ENCODE measurements around the gene INPP5K.
A peak's percentile ranks its signal among the peaks of the same experiment; 100 is the strongest.

The INPP5K gene

GRCh38 chr17:1484060-1484535 is 32.3 kb downstream of the INPP5K start:
- H3K9ac ChIP-seq (ENCODE audit: low read length), result no peak overlapping the region
- no peak overlapping the region for H4K8ac ChIP-seq (ENCODE audit: low read depth, low read length)
- H3K18ac ChIP-seq (ENCODE audit: low read length), result peak overlapping the region; percentile 16
- H3K4me1 ChIP-seq (ENCODE audit: control insufficient read depth in 1 of 2, insufficient read depth in 2 of 2, low read length in 2 of 2), result peaks cover 21 to 33% of the 10 kb centered on the region in 2 experiments
- no peaks in the 10 kb centered on the region for H3K27me3 ChIP-seq (ENCODE audit: insufficient read depth, low read length)
- no peak overlapping the region for H3K23ac ChIP-seq (ENCODE audit: low read length)
- H2BK120ac ChIP-seq (ENCODE audit: insufficient read depth, low read length, poor library complexity), result no peak overlapping the region
- H3K14ac ChIP-seq (ENCODE audit: low read length), result no peak overlapping the region
- no peak overlapping the region for H4K91ac ChIP-seq (ENCODE audit: low read depth, low read length)
- H4K12ac ChIP-seq (ENCODE audit: low read depth, low read length), result no peak overlapping the region
- no CpG with 5 or more reads among the region's 29 CpGs for WGBS (ENCODE audit: extremely low coverage, insufficient coverage, insufficient read length)
- no peak for DNase-seq
- no peak overlapping the region for H3K4me3 ChIP-seq (ENCODE audit: low read depth, low read length)
- no peak overlapping the region for H3K4me2 ChIP-seq (ENCODE audit: low read length)
- H3K79me1 ChIP-seq (ENCODE audit: low read length), result peaks cover 34% of the 10 kb centered on the region
- H3K27ac ChIP-seq (ENCODE audit: low read depth, low read length), result no peak overlapping the region
- H3K79me2 ChIP-seq (ENCODE audit: control insufficient read depth, insufficient read depth, low read length, poor library complexity), result peaks cover 19% of the 10 kb centered on the region
- peak overlapping the region; percentile 19 for H3K4ac ChIP-seq (ENCODE audit: low read depth, low read length)
- no peaks in the 10 kb centered on the region for H3K9me3 ChIP-seq (ENCODE audit: insufficient read depth, low read depth, low read length)
- peaks cover 42 to 44% of the 10 kb centered on the region in 2 experiments for H3K36me3 ChIP-seq (ENCODE audit: control insufficient read depth in 1 of 2, insufficient read depth in 2 of 2, low read length in 2 of 2)
- no peak overlapping the region for H2BK5ac ChIP-seq (ENCODE audit: low read depth, low read length, poor library complexity)
- H2AFZ ChIP-seq (ENCODE audit: insufficient read depth, low read length, poor library complexity), result no peak overlapping the region
- H2BK12ac ChIP-seq (ENCODE audit: low read length), result peak overlapping the region; percentile 10
- H2AK5ac ChIP-seq (ENCODE audit: low read length), result no peak overlapping the region

- Histone ChIP-seq H3K36me3 (ENCODE audit: control insufficient read depth in 1 of 2, insufficient read depth in 2 of 2, low read length in 2 of 2) (peaks cover 55 to 58% of the 10 kb centered on the region in 2 experiments), H2BK12ac (ENCODE audit: low read length) (no peak overlapping the region), H3K4me1 (ENCODE audit: control insufficient read depth in 1 of 2, insufficient read depth in 2 of 2, low read length in 2 of 2) (peaks cover 12 to 20% of the 10 kb centered on the region in 2 experiments), H3K27ac (ENCODE audit: low read depth, low read length) (no peak overlapping the region), H4K8ac (ENCODE audit: low read depth, low read length) (no peak overlapping the region), H3K79me2 (ENCODE audit: control insufficient read depth, insufficient read depth, low read length, poor library complexity) (peaks cover 16% of the 10 kb centered on the region), H4K12ac (ENCODE audit: low read depth, low read length) (no peak overlapping the region), H2BK120ac (ENCODE audit: insufficient read depth, low read length, poor library complexity) (no peak overlapping the region), H3K4me2 (ENCODE audit: low read length) (no peak overlapping the region), H3K9me3 (ENCODE audit: insufficient read depth, low read depth, low read length) (no peaks in the 10 kb centered on the region), H2AK5ac (ENCODE audit: low read length) (no peak overlapping the region), H3K14ac (ENCODE audit: low read length) (no peak overlapping the region), H3K23ac (ENCODE audit: low read length) (no peak overlapping the region), H3K79me1 (ENCODE audit: low read length) (peaks cover 22% of the 10 kb centered on the region), H3K4ac (ENCODE audit: low read depth, low read length) (no peak overlapping the region), H2AFZ (ENCODE audit: insufficient read depth, low read length, poor library complexity) (no peak overlapping the region), H3K4me3 (ENCODE audit: low read depth, low read length) (no peak overlapping the region), H2BK5ac (ENCODE audit: low read depth, low read length, poor library complexity) (no peak overlapping the region), H3K9ac (ENCODE audit: low read length) (no peak overlapping the region), H3K27me3 (ENCODE audit: insufficient read depth, low read length) (no peaks in the 10 kb centered on the region), H4K91ac (ENCODE audit: low read depth, low read length) (no peak overlapping the region), H3K18ac (ENCODE audit: low read length) (no peak overlapping the region)
- WGBS (ENCODE audit: extremely low coverage, insufficient coverage, insufficient read length), result no CpG with 5 or more reads among the region's 20 CpGs
- no peak for DNase-seq
Observed at GRCh38 chr17:1482680-1483079, 33.7 kb downstream of the INPP5K start.

- no peak overlapping the region for H3K9ac ChIP-seq (ENCODE audit: low read length)
- H2BK5ac ChIP-seq (ENCODE audit: low read depth, low read length, poor library complexity), result no peak overlapping the region
- no peak overlapping the region for H2BK120ac ChIP-seq (ENCODE audit: insufficient read depth, low read length, poor library complexity)
- no peak for DNase-seq
- no peak overlapping the region for H2BK12ac ChIP-seq (ENCODE audit: low read length)
- H3K27ac ChIP-seq (ENCODE audit: low read depth, low read length), result no peak overlapping the region
- no peak overlapping the region for H2AFZ ChIP-seq (ENCODE audit: insufficient read depth, low read length, poor library complexity)
- H3K9me3 ChIP-seq (ENCODE audit: insufficient read depth, low read depth, low read length), result no peaks in the 10 kb centered on the region
- H3K79me1 ChIP-seq (ENCODE audit: low read length), result peaks cover 14% of the 10 kb centered on the region
- H3K18ac ChIP-seq (ENCODE audit: low read length), result no peak overlapping the region
- WGBS (ENCODE audit: extremely low coverage, insufficient coverage, insufficient read length), result no CpG with 5 or more reads among the region's 11 CpGs
- H3K4me1 ChIP-seq (ENCODE audit: control insufficient read depth in 1 of 2, insufficient read depth in 2 of 2, low read length in 2 of 2), result peaks cover 5 to 12% of the 10 kb centered on the region in 2 experiments
- H3K23ac ChIP-seq (ENCODE audit: low read length), result no peak overlapping the region
- H3K79me2 ChIP-seq (ENCODE audit: control insufficient read depth, insufficient read depth, low read length, poor library complexity), result peaks cover 14% of the 10 kb centered on the region
- no peak overlapping the region for H3K4ac ChIP-seq (ENCODE audit: low read depth, low read length)
- no peak overlapping the region for H4K91ac ChIP-seq (ENCODE audit: low read depth, low read length)
- H4K12ac ChIP-seq (ENCODE audit: low read depth, low read length), result no peak overlapping the region
- H3K4me3 ChIP-seq (ENCODE audit: low read depth, low read length), result no peak overlapping the region
- no peak overlapping the region for H4K8ac ChIP-seq (ENCODE audit: low read depth, low read length)
- H3K36me3 ChIP-seq (ENCODE audit: control insufficient read depth in 1 of 2, insufficient read depth in 2 of 2, low read length in 2 of 2), result peaks cover 64 to 66% of the 10 kb centered on the region in 2 experiments
- no peak overlapping the region for H3K14ac ChIP-seq (ENCODE audit: low read length)
- no peaks in the 10 kb centered on the region for H3K27me3 ChIP-seq (ENCODE audit: insufficient read depth, low read length)
- H3K4me2 ChIP-seq (ENCODE audit: low read length), result no peak overlapping the region
- H2AK5ac ChIP-seq (ENCODE audit: low read length), result no peak overlapping the region
Observed at GRCh38 chr17:1481736-1482135, 34.7 kb downstream of the INPP5K start.

GRCh38 chr17:1480747-1481465 is 35.5 kb downstream of the INPP5K start:
- Histone ChIP-seq H3K9me3 (ENCODE audit: insufficient read depth, low read depth, low read length) (no peaks in the 10 kb centered on the region), H4K12ac (ENCODE audit: low read depth, low read length) (no peak overlapping the region), H3K4me2 (ENCODE audit: low read length) (no peak overlapping the region), H3K4me3 (ENCODE audit: low read depth, low read length) (no peak overlapping the region), H3K9ac (ENCODE audit: low read length) (no peak overlapping the region), H4K91ac (ENCODE audit: low read depth, low read length) (no peak overlapping the region), H2BK5ac (ENCODE audit: low read depth, low read length, poor library complexity) (no peak overlapping the region), H3K14ac (ENCODE audit: low read length) (no peak overlapping the region), H2BK12ac (ENCODE audit: low read length) (no peak overlapping the region), H3K79me2 (ENCODE audit: control insufficient read depth, insufficient read depth, low read length, poor library complexity) (peaks cover 10% of the 10 kb centered on the region), H2AFZ (ENCODE audit: insufficient read depth, low read length, poor library complexity) (no peak overlapping the region), H2AK5ac (ENCODE audit: low read length) (no peak overlapping the region), H3K4me1 (ENCODE audit: control insufficient read depth in 1 of 2, insufficient read depth in 2 of 2, low read length in 2 of 2) (peaks cover 3 to 8% of the 10 kb centered on the region in 2 experiments), H3K27ac (ENCODE audit: low read depth, low read length) (no peak overlapping the region), H3K23ac (ENCODE audit: low read length) (no peak overlapping the region), H3K18ac (ENCODE audit: low read length) (peak overlapping the region; percentile 42), H3K79me1 (ENCODE audit: low read length) (peaks cover 9% of the 10 kb centered on the region), H3K27me3 (ENCODE audit: insufficient read depth, low read length) (no peaks in the 10 kb centered on the region), H3K36me3 (ENCODE audit: control insufficient read depth in 1 of 2, insufficient read depth in 2 of 2, low read length in 2 of 2) (peaks cover 71 to 74% of the 10 kb centered on the region in 2 experiments), H2BK120ac (ENCODE audit: insufficient read depth, low read length, poor library complexity) (no peak overlapping the region), H3K4ac (ENCODE audit: low read depth, low read length) (no peak overlapping the region), H4K8ac (ENCODE audit: low read depth, low read length) (no peak overlapping the region)
- no CpG with 5 or more reads among the region's 18 CpGs for WGBS (ENCODE audit: extremely low coverage, insufficient coverage, insufficient read length)
- DNase-seq, result no peak

Measured in trophoblast cell (in vitro differentiated cells and primary cell).